DND-41 (cell line): ENCODE measurements around the gene TMIGD1.

Experiments
- ATAC-seq: fragments of 200-7000 bp; cut with Tn5 transposase; 3 replicates; pipeline ENCODE4 v1.9.1; 2021; ENCODE audit warnings: low read depth; ENCODE audit not compliant: insufficient read depth
- DNase-seq: peaks from one replicate; pipeline ENCODE4 v3.0.0-alpha.2; 2020
- H2AFZ ChIP-seq: 2 replicates; pipeline ENCODE4 v1.6.0; 2012; ENCODE audit warnings: low read depth, low read length
- H3K27ac ChIP-seq: 2 replicates; pipeline ENCODE4 v1.5.1; 2012; ENCODE audit warnings: low read length, inconsistent platforms
- H3K27me3 ChIP-seq: fragments of 200-600 bp; sonication (generic); 2 replicates; pipeline ENCODE4 v1.6.0; 2012; ENCODE audit warnings: low read length, mild to moderate bottlenecking, inconsistent platforms; ENCODE audit not compliant: insufficient read depth, poor library complexity
- H3K36me3 ChIP-seq: 2 replicates; pipeline ENCODE4 v1.5.1; 2012; ENCODE audit warnings: low read length, inconsistent platforms; ENCODE audit not compliant: insufficient read depth
- H3K4me1 ChIP-seq: 2 replicates; pipeline ENCODE4 v1.5.1; 2012; ENCODE audit warnings: mild to moderate bottlenecking, low read length; ENCODE audit not compliant: insufficient read depth
- H3K4me2 ChIP-seq: 2 replicates; pipeline ENCODE4 v1.6.0; 2012; ENCODE audit warnings: mild to moderate bottlenecking, moderate library complexity, low read length, inconsistent platforms; ENCODE audit not compliant: insufficient read depth
- H3K4me3 ChIP-seq, 2 experiments: fragments of 200-600 bp in 1 of 2; shearing (Covaris generic) in 1 of 2; 2 replicates each; pipeline ENCODE4 v1.5.1; 2012 to 2016; ENCODE audit warnings: inconsistent platforms in 2 of 2, low read length in 2 of 2, mild to moderate bottlenecking in 2 of 2, low read depth in 1 of 2, moderate library complexity in 1 of 2
- H3K79me2 ChIP-seq: 2 replicates; pipeline ENCODE4 v1.6.0; 2012; ENCODE audit warnings: low read length, inconsistent platforms; ENCODE audit not compliant: insufficient read depth
- H3K9ac ChIP-seq: 2 replicates; pipeline ENCODE4 v1.6.0; 2012; ENCODE audit warnings: low read depth, mild to moderate bottlenecking, inconsistent platforms, low read length, moderate library complexity
- H3K9me3 ChIP-seq: 2 replicates; pipeline ENCODE4 v1.5.1; 2012; ENCODE audit warnings: low read length, moderate library complexity, mild to moderate bottlenecking, inconsistent platforms; ENCODE audit not compliant: insufficient read depth, severe bottlenecking
- H4K20me1 ChIP-seq: 2 replicates; pipeline ENCODE4 v1.6.0; 2012; ENCODE audit warnings: low read length; ENCODE audit not compliant: insufficient read depth
- EZH2 ChIP-seq: IDR thresholded peaks from 3 replicates; pipeline ENCODE4 v1.6.1; 2012; ENCODE audit warnings: borderline replicate concordance, low read depth, mild to moderate bottlenecking, moderate library complexity, low read length, inconsistent platforms; ENCODE audit not compliant: severe bottlenecking
- TF ChIP-seq, protein P1 (sequence below): IDR thresholded peaks from 2 replicates; pipeline ENCODE4 v1.5.1; 2012; ENCODE audit warnings: borderline replicate concordance, low read length, moderate library complexity, mild to moderate bottlenecking; ENCODE audit not compliant: poor library complexity, severe bottlenecking; ENCODE audit errors: extremely low read depth

TMIGD1 gene

DNA sequence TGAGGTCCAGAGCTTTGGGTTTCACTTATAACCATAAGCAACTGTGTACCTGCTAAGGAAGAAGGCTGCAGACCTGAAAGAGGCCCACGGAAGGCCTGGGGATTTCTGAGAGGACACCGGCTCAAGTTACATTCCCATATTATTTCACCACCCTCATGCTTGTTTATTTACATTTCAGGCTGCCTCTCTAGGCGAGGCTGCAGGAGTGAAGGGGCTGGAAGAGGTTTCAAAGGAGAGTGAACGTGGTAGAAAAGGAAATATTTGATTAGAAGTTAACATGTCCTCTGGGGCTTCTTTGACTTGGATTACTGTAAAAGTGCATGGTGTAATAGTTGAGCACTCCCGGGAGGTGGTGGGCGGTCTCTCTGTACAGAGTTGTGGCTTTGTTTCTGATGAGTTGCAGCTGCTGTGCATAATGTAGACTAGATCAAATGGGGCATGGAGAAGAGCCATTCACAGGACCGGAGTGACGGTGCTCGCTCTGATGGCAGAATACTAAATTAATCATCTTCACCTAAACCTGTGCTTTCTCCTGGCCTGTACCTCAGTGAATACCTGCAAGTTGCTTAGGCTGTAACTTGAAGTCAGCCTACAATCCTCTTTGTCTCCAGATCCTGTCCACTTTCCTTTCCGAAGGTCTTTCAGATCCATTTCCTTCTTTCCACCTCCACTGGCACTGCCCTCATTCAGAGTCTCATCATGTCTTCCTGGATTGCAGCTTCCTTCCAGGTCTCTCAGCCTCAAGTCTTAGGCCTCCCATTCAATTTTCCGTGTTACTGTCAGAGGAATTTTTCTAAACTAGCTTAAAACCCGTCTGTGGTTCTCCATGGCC, 43.0 kb upstream of the TMIGD1 start:
- Histone ChIP-seq H3K27ac (no peak overlapping the region), H3K36me3 (no peaks in the 10 kb centered on the region), H3K9me3 (no peaks in the 10 kb centered on the region), H3K4me1 (peaks cover 32% of the 10 kb centered on the region), H3K27me3 (no peaks in the 10 kb centered on the region), H3K9ac (no peak overlapping the region), H3K4me2 (no peak overlapping the region), H3K4me3 (no peak overlapping the region), H2AFZ (0 out of 2 replicates have a peak overlapping the region, but pooled peaks have one; percentile 90), H3K79me2 (peaks cover 16% of the 10 kb centered on the region), H4K20me1 (peaks cover 6% of the 10 kb centered on the region; the same call in 1 of the 2 replicates)
- ATAC-seq (no peak), DNase-seq (peak; percentile 10)
- TF ChIP-seq, protein P1, sequence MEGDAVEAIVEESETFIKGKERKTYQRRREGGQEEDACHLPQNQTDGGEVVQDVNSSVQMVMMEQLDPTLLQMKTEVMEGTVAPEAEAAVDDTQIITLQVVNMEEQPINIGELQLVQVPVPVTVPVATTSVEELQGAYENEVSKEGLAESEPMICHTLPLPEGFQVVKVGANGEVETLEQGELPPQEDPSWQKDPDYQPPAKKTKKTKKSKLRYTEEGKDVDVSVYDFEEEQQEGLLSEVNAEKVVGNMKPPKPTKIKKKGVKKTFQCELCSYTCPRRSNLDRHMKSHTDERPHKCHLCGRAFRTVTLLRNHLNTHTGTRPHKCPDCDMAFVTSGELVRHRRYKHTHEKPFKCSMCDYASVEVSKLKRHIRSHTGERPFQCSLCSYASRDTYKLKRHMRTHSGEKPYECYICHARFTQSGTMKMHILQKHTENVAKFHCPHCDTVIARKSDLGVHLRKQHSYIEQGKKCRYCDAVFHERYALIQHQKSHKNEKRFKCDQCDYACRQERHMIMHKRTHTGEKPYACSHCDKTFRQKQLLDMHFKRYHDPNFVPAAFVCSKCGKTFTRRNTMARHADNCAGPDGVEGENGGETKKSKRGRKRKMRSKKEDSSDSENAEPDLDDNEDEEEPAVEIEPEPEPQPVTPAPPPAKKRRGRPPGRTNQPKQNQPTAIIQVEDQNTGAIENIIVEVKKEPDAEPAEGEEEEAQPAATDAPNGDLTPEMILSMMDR = no peak
- TF ChIP-seq EZH2 = no peak

DNA sequence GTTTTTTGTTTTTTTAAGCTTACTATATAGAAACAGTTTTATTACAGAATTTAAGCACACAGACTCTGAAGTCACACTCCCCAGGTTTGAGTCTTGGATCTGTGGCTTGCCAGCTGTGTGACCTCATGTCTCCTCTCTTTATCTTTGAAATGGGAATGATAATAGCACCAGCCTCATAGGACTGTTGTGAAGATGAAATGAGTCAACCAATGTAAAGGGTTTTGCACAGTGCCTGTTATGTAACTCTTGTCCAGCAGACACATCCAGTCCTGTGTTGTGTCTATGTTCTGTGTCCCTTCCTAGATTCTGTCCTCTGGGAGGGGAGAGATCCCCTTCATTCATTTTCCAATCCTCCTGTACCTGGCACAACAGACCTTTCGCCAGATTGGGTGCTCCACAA, 41.8 kb upstream of the TMIGD1 start:
- H3K27ac ChIP-seq = no peak overlapping the region
- peaks cover 20% of the 10 kb centered on the region for H3K4me1 ChIP-seq
- H3K9ac ChIP-seq = no peak overlapping the region
- peaks cover 10% of the 10 kb centered on the region for H3K79me2 ChIP-seq
- no peaks in the 10 kb centered on the region for H3K36me3 ChIP-seq
- H3K4me3 ChIP-seq = no peak overlapping the region
- H3K9me3 ChIP-seq = no peaks in the 10 kb centered on the region
- H3K27me3 ChIP-seq = no peaks in the 10 kb centered on the region
- H2AFZ ChIP-seq = no peak overlapping the region
- no peak for TF ChIP-seq EZH2
- TF ChIP-seq, protein P1 = no peak
- H3K4me2 ChIP-seq = no peak overlapping the region
- DNase-seq (no peak), ATAC-seq (no peak)
- H4K20me1 ChIP-seq = peaks cover 6% of the 10 kb centered on the region; the same call in 1 of the 2 replicates

DNA sequence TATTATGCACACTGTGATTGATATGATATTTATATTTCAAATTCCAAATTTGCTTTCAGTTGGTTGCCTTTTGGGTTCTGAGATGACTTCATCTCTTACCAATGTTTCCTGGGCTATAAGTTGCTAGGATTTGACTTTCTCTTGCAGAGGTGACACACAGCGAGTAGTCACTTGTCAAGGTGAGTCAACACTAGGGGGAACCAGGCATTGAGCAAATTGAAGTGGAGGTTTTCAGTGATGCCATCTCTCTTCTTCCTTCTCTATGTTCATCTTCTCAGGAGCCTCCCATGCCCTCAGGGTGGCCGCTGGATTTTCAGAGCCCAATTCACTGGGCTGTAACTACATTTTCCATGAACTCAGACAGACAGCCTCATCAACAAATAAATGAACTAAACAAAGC, 38.9 kb upstream of the TMIGD1 start:
- H3K79me2 ChIP-seq = no peaks in the 10 kb centered on the region
- H3K4me1 ChIP-seq = no peaks in the 10 kb centered on the region
- no peak overlapping the region for H3K27ac ChIP-seq
- H3K9ac ChIP-seq = no peak overlapping the region
- no peaks in the 10 kb centered on the region for H3K9me3 ChIP-seq
- no peak overlapping the region for H3K4me2 ChIP-seq
- DNase-seq (no peak), ATAC-seq (no peak)
- no peak overlapping the region for H2AFZ ChIP-seq
- TF ChIP-seq, protein P1 = peak; percentile 32
- no peak for TF ChIP-seq EZH2
- no peaks in the 10 kb centered on the region for H3K36me3 ChIP-seq
- no peaks in the 10 kb centered on the region for H4K20me1 ChIP-seq
- H3K27me3 ChIP-seq = peaks cover 3% of the 10 kb centered on the region
- no peak overlapping the region for H3K4me3 ChIP-seq
